GM12864 (cell line): ENCODE data around the gene XG.
"Not testable (repeated sequence)": the region's sequence is repeated elsewhere in the genome, so short reads cannot be mapped to it uniquely, and the experiment has no call there.

Experiments used
- DNase-seq: peaks from one replicate; pipeline ENCODE4 v3.0.0-alpha.2; 2011; ENCODE audit warnings: low read depth
- H3K4me3 ChIP-seq: 2 replicates; pipeline ENCODE4 v1.5.1; 2011; ENCODE audit warnings: mild to moderate bottlenecking, low read depth, low read length, control low read depth
- TF ChIP-seq, protein P1 (sequence below): IDR thresholded peaks from 2 replicates; pipeline ENCODE4 v1.5.1; 2011; ENCODE audit warnings: low read depth, mild to moderate bottlenecking, moderate library complexity, low read length, control low read depth, inconsistent platforms; ENCODE audit errors: missing control alignments

Gene XG

DNA sequence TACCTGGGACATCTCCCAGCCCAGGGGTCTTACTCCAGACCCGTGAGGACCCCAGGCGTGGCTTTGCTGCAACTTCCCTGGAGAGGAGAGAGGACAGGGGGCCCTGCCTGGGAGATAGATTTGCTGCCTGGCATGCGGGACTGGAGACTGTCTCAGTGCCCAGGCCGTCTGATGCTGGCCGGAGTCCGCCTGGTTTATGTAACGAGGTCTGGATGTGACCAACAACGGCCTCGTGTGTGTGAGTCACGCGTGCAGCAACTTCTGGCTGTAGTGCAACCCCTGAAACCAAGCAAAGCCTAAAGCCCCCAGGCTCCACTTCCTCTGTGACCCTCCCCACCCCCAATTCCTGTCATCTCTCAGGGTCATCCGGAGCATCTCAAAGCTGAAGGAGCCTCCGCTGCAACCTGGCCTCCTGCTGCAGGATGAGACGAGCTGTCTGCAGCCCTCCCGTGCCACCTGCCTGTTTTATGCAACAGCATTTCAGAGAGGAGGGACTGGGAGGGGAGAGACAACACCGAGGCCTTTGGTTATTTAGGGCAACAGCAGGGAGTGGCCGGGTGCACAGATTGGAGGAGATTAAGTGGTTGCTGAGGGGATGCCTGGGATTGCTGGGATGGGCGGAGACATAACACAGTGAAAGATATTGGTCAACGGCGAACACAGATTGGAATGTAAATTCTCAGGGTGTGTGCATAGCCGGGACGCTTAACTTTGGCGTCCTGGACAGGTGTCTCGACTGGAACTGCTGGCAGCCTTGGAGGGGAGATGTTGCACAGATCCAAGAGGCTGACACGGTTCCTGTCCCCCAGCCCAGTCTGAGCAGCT is 16.0 kb downstream of the XG start:
- no peak for DNase-seq

DNA sequence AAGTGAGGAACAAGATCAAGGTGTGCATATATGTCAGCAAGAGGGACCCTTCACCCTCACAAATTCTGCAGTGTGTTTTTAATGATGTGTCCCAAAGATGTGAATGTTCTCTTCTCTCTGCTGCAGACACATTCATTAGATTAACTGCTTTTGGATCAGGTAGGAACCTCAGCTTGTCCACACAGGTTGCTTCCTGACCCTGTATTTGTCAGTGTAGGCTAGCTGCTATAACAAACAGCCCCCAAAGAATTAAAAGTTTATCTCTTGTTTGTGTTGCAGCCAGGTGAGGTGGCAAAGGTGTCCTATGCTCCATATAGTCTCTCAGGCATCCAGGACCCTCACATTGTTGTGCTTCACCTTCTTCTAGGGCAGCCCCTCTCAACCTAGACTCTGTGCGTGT is 17.8 kb downstream of the XG start:
- no peak for DNase-seq
- TF ChIP-seq, protein P1, sequence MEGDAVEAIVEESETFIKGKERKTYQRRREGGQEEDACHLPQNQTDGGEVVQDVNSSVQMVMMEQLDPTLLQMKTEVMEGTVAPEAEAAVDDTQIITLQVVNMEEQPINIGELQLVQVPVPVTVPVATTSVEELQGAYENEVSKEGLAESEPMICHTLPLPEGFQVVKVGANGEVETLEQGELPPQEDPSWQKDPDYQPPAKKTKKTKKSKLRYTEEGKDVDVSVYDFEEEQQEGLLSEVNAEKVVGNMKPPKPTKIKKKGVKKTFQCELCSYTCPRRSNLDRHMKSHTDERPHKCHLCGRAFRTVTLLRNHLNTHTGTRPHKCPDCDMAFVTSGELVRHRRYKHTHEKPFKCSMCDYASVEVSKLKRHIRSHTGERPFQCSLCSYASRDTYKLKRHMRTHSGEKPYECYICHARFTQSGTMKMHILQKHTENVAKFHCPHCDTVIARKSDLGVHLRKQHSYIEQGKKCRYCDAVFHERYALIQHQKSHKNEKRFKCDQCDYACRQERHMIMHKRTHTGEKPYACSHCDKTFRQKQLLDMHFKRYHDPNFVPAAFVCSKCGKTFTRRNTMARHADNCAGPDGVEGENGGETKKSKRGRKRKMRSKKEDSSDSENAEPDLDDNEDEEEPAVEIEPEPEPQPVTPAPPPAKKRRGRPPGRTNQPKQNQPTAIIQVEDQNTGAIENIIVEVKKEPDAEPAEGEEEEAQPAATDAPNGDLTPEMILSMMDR, result no peak
- no peak overlapping the region for H3K4me3 ChIP-seq

More for the DNA sequence above, 16.0 kb downstream of the XG start:
- TF ChIP-seq, protein P1, result no peak
- H3K4me3 ChIP-seq, result no peak overlapping the region

DNA sequence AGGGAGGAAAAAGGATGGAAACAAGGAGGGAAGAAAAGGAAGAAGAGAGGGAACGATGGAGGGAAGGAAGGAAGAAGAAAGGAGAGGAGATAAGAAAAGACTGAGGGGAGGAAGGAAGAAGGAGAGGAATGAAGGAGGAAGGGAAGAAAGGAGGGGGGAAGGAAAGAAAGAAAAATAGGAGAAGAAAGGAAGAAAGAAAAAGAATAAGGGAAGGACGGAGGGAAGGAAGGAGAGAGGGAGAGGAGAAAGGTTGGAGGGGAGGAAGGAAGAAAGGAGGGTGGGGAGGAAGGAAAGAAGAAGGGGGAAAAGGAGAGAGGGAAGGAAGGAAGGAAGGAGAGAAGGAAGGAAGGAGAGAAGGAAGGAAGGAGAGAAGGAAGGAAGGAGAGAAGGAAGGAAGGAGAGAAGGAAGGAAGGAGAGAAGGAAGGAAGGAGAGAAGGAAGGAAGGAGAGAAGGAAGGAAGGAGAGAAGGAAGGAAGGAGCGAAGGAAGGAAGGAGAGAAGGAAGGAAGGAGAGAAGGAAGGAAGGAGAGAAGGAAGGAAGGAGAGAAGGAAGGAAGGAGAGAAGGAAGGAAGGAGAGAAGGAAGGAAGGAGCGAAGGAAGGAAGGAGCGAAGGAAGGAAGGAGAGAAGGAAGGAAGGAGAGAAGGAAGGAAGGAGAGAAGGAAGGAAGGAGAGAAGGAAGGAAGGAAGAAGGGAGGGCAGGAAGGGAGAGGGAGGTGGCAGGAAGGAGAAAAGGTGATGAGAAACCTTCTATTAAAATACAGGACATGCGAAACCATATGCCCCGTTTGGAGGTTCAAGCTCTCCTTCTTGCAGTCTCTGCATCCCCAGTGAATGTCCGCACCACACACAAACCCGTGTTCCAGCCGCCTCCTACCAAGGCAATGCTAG is 21.6 kb downstream of the XG start:
- H3K4me3 ChIP-seq, DNase-seq: not testable (repeated sequence)

GRCh38 chrX:2774057-2774456 is 22.2 kb downstream of the XG start:
- DNase-seq, result no peak
- TF ChIP-seq, protein P1, result no peak
- H3K4me3 ChIP-seq, result no peak overlapping the region

DNA sequence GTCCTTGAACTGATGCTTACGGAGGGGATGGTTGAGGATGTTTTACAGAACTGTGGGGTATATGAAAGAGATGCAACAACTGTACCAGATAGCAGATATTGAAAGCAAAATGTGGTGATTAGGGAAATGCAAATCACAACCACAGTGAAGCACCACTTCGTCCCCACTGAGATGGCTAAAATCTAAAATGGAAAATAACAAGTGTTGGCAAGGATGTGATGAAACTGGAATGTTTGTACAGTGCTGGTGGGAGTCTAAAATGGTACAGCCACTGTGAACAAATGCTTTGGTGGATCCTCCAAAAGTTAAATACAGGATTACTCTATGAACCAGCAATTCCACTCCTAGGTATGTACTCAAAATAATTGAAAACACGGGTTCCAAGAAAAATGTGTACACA is 22.9 kb downstream of the XG start:
- TF ChIP-seq, protein P1, result no peak
- DNase-seq, result no peak
- no peak overlapping the region for H3K4me3 ChIP-seq

- not testable (repeated sequence) for H3K4me3 ChIP-seq, DNase-seq
These were observed 28.8 kb downstream of the XG start for GRCh38 chrX:2780472-2781225.

DNA sequence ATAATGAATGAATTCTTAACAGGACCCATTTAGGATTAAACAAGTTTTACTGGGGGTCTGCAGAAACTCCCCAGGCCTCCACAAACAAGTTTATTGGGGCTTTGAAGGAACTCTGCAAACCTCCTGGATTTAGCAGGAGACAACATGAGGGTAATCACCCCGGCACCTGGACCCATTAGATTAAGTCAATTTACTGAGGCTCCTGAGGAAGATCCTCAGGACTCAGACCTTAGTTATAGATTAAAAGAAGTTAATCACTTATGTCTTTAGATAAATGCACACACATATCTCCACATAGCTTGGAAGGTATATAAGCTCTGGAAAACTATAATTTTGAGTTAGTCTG is 29.4 kb downstream of the XG start:
- no peak for DNase-seq
- TF ChIP-seq, protein P1, result no peak

More for the DNA sequence above, 29.4 kb downstream of the XG start:
- H3K4me3 ChIP-seq, result no peak overlapping the region
